Measurements from ENCODE around the gene CLDN25.
A peak's percentile ranks its signal among the peaks of the same experiment; 100 is the strongest.
"Not testable (repeated sequence)": the region's sequence is repeated elsewhere in the genome, so short reads cannot be mapped to it uniquely, and the experiment has no call there.

CLDN25 gene

GRCh38 chr11:113779496-113779895 lies at the start of gene CLDN25:
Gene CLDN25, plus strand, starts transcription at chr11:113779796. Its CDS starts 0 bp downstream, at chr11:113779796.
- no peak for DNase-seq

- DNase-seq = peak in 1 of 2 experiments; percentile 7
These were observed 48.5 kb upstream of the CLDN25 start for GRCh38 chr11:113730887-113731726.

- DNase-seq = no peak
These were observed 47.5 kb upstream of the CLDN25 start for GRCh38 chr11:113732092-113732491.

- no peak for DNase-seq
These were observed 43.3 kb upstream of the CLDN25 start for GRCh38 chr11:113736323-113736722.

GRCh38 chr11:113752932-113753331 lies 26.7 kb upstream of the CLDN25 start:
- DNase-seq = no peak

GRCh38 chr11:113760241-113760640 lies 19.4 kb upstream of the CLDN25 start:
- no peak for DNase-seq

GRCh38 chr11:113763040-113763439 lies 16.6 kb upstream of the CLDN25 start:
- not testable (repeated sequence) for DNase-seq

- DNase-seq = no peak
These were observed 14.9 kb upstream of the CLDN25 start for GRCh38 chr11:113764527-113765219.

- no peak for DNase-seq
These were observed 7.6 kb upstream of the CLDN25 start for GRCh38 chr11:113771964-113772363.

GRCh38 chr11:113773092-113773415 lies 6.5 kb upstream of the CLDN25 start:
- peak in 1 of 2 experiments; percentile 55 for DNase-seq

GRCh38 chr11:113773416-113774173 lies 6.0 kb upstream of the CLDN25 start, which contains the start of gene ZW10:
Gene ZW10, minus strand, starts transcription at chr11:113773692. Its CDS starts 26 bp downstream, at chr11:113773666.
- DNase-seq = peak; percentile 91 to 93

GRCh38 chr11:113774174-113774503 lies 5.5 kb upstream of the CLDN25 start:
- no peak for DNase-seq

- no peak for DNase-seq
These were observed 1.3 kb upstream of the CLDN25 start for GRCh38 chr11:113778111-113778910.

GRCh38 chr11:113781682-113782081 lies 2.1 kb downstream of the CLDN25 start:
- no peak for DNase-seq

GRCh38 chr11:113782134-113782533 lies 2.5 kb downstream of the CLDN25 start:
- DNase-seq = no peak

GRCh38 chr11:113789016-113789415 lies 9.4 kb downstream of the CLDN25 start:
- DNase-seq = not testable (repeated sequence)

GRCh38 chr11:113789675-113790320 lies 10.2 kb downstream of the CLDN25 start:
- no peak for DNase-seq

GRCh38 chr11:113796663-113797259 lies 17.2 kb downstream of the CLDN25 start:
- DNase-seq = peak; percentile 63 to 73

GRCh38 chr11:113802621-113803020 lies 23.0 kb downstream of the CLDN25 start:
- DNase-seq = no peak

GRCh38 chr11:113805640-113806039 lies 26.0 kb downstream of the CLDN25 start:
- DNase-seq = peak in 1 of 2 experiments; percentile 2

- DNase-seq = peak; percentile 48
These were observed 26.8 kb downstream of the CLDN25 start for GRCh38 chr11:113806406-113806805.

GRCh38 chr11:113808931-113809330 lies 29.3 kb downstream of the CLDN25 start:
- no peak for DNase-seq
